AG09309 (cell line): ENCODE measurements around the gene PPP1R1B.

Source experiments
- DNase-seq: peaks from one replicate; pipeline ENCODE4 v3.0.0-alpha.2; 2010; ENCODE audit warnings: low read depth
- H3K4me3 ChIP-seq: 2 replicates; pipeline ENCODE4 v1.5.1; 2011; ENCODE audit warnings: mild to moderate bottlenecking, low read depth, low read length, moderate library complexity; ENCODE audit not compliant: control insufficient read depth
- CTCF ChIP-seq: IDR thresholded peaks from 2 replicates; pipeline ENCODE4 v1.5.1; 2011; ENCODE audit warnings: mild to moderate bottlenecking, low read depth, low read length, inconsistent platforms; ENCODE audit not compliant: insufficient read depth, control insufficient read depth; ENCODE audit errors: missing control alignments

PPP1R1B gene

GRCh38 chr17:39633570-39634183 is 6.9 kb downstream of the PPP1R1B start:
- TF ChIP-seq CTCF, result no peak
- H3K4me3 ChIP-seq, result no peak overlapping the region
- DNase-seq, result no peak

GRCh38 chr17:39634384-39634871 is 7.7 kb downstream of the PPP1R1B start:
- peak; percentile 73 for TF ChIP-seq CTCF
- DNase-seq, result no peak
- H3K4me3 ChIP-seq, result no peak overlapping the region

GRCh38 chr17:39635614-39636176 is 8.9 kb downstream of the PPP1R1B start:
- DNase-seq, result no peak
- TF ChIP-seq CTCF, result no peak
- H3K4me3 ChIP-seq, result no peak overlapping the region

GRCh38 chr17:39636587-39636926 is 9.8 kb downstream of the PPP1R1B start:
- peak overlapping the region; percentile 98 for H3K4me3 ChIP-seq
- DNase-seq, result no peak
- no peak for TF ChIP-seq CTCF

- H3K4me3 ChIP-seq, result peak within 1 kb of the TSS; percentile 98
- no peak for TF ChIP-seq CTCF
- peak; percentile 50 for DNase-seq
Observed at GRCh38 chr17:39636927-39637736, 10.4 kb downstream of the PPP1R1B start, which contains the start of gene STARD3. Gene STARD3 (plus strand): TSS chr17:39637144. CDS start chr17:39653532, 16,388 bp downstream.

GRCh38 chr17:39638317-39638716 is 11.6 kb downstream of the PPP1R1B start:
- TF ChIP-seq CTCF, result no peak
- no peak for DNase-seq
- H3K4me3 ChIP-seq, result peak overlapping the region; percentile 98; the same call in 1 of the 2 replicates
